HepG2 (cell line): ENCODE measurements around the gene CCDC57. TPM values are rescaled to one million over a fixed set of nuclear protein-coding genes. Genes with fewer than 3 reads are reported as not detected.

Experiments
- ARNT2 ChIP-seq: sonication (generic); formaldehyde crosslinking; IDR thresholded peaks from 2 replicates; pipeline ENCODE4 v1.8.0; 2022; ENCODE audit warnings: mild to moderate bottlenecking, low read depth, missing genetic modification reagents, moderate library complexity
- BATF2 ChIP-seq: sonication (generic); formaldehyde crosslinking; IDR thresholded peaks from 2 replicates; pipeline ENCODE4 v1.8.0; 2022; ENCODE audit warnings: mild to moderate bottlenecking, missing genetic modification reagents, moderate library complexity
- BRF2 ChIP-seq: sonication (generic); formaldehyde crosslinking; IDR thresholded peaks from 2 replicates; pipeline ENCODE4 v1.8.1; 2022; ENCODE audit warnings: mild to moderate bottlenecking, missing genetic modification reagents
- CAMTA2 ChIP-seq: sonication (generic); formaldehyde crosslinking; IDR thresholded peaks from 2 replicates; pipeline ENCODE4 v1.4.0; 2020; ENCODE audit warnings: mild to moderate bottlenecking, missing genetic modification reagents, borderline replicate concordance
- GPN1 ChIP-seq: sonication (generic); formaldehyde crosslinking; IDR thresholded peaks from 2 replicates; pipeline ENCODE4 v1.5.1; 2020; ENCODE audit warnings: missing genetic modification reagents, borderline replicate concordance
- HNRNPL ChIP-seq: fragments of 200-400 bp; formaldehyde crosslinking; IDR thresholded peaks from 2 replicates; pipeline ENCODE4 v1.6.1; 2017; ENCODE audit warnings: mild to moderate bottlenecking, low read depth, low read length
- IRX3 ChIP-seq: sonication (generic); formaldehyde crosslinking; IDR thresholded peaks from 2 replicates; pipeline ENCODE4 v1.8.1; 2023; ENCODE audit warnings: mild to moderate bottlenecking, low read depth, missing genetic modification reagents, borderline replicate concordance
- KLF11 ChIP-seq: IDR thresholded peaks from 2 replicates; pipeline ENCODE4 v1.6.1; 2016; ENCODE audit warnings: missing compliant biosample characterization
- MNT ChIP-seq: fragments of 450-650 bp; IDR thresholded peaks from 2 replicates; pipeline ENCODE4 v1.6.1; 2016
- MTA1 ChIP-seq: sonication (generic); formaldehyde crosslinking; IDR thresholded peaks from 2 replicates; pipeline ENCODE4 v1.4.0; 2020; ENCODE audit warnings: missing genetic modification reagents, mild to moderate bottlenecking, borderline replicate concordance
- MXD3 ChIP-seq: IDR thresholded peaks from 2 replicates; pipeline ENCODE4 v1.6.1; 2016; ENCODE audit warnings: mild to moderate bottlenecking, missing biosample characterization, missing genetic modification reagents
- MZF1 ChIP-seq: sonication (generic); formaldehyde crosslinking; IDR thresholded peaks from 2 replicates; pipeline ENCODE4 v1.8.1; 2023; ENCODE audit warnings: mild to moderate bottlenecking, missing genetic modification reagents, borderline replicate concordance
- NR2F6 ChIP-seq, 2 experiments: IDR thresholded peaks; 2 replicates each; pipeline ENCODE4 v1.6.1; 2016; ENCODE audit warnings: antibody characterized with exemption in 1 of 2, mild to moderate bottlenecking in 1 of 2
- RBAK ChIP-seq: sonication (generic); formaldehyde crosslinking; IDR thresholded peaks from 2 replicates; pipeline ENCODE4 v1.5.1; 2020; ENCODE audit warnings: mild to moderate bottlenecking, missing genetic modification reagents
- SAP130 ChIP-seq: IDR thresholded peaks from 2 replicates; pipeline ENCODE4 v1.6.1; 2016; ENCODE audit warnings: low read depth
- TCF12 ChIP-seq, 2 experiments: fragments of 450-650 bp in 1 of 2; sonication (generic) in 1 of 2; formaldehyde crosslinking in 1 of 2; IDR thresholded peaks; 2 replicates each; pipeline versions ENCODE4 v1.6.1 to v1.8.0; 2017 to 2022; ENCODE audit warnings: antibody characterized with exemption in 1 of 2, mild to moderate bottlenecking in 1 of 2, missing genetic modification reagents in 1 of 2, moderate library complexity in 1 of 2
- ZEB1 ChIP-seq: IDR thresholded peaks from 2 replicates; pipeline ENCODE4 v1.6.1; 2012; ENCODE audit warnings: mild to moderate bottlenecking, low read depth, inconsistent platforms; ENCODE audit not compliant: insufficient replicate concordance
- ZNF263 ChIP-seq: sonication (generic); formaldehyde crosslinking; IDR thresholded peaks from 2 replicates; pipeline ENCODE4 v1.4.0; 2020; ENCODE audit warnings: missing genetic modification reagents
- ZNF773 ChIP-seq: sonication (generic); formaldehyde crosslinking; IDR thresholded peaks from 2 replicates; pipeline ENCODE4 v1.4.0; 2020; ENCODE audit warnings: missing genetic modification reagents, borderline replicate concordance
- ZNF777 ChIP-seq: sonication (generic); formaldehyde crosslinking; IDR thresholded peaks from 2 replicates; pipeline ENCODE4 v1.4.0; 2020; ENCODE audit warnings: missing genetic modification reagents
- ZNF782 ChIP-seq: sonication (generic); formaldehyde crosslinking; IDR thresholded peaks from 2 replicates; pipeline ENCODE4 v1.4.0; 2020; ENCODE audit warnings: missing genetic modification reagents, mild to moderate bottlenecking, borderline replicate concordance
- ZNF883 ChIP-seq: sonication (generic); formaldehyde crosslinking; IDR thresholded peaks from 2 replicates; pipeline ENCODE4 v1.5.1; 2020; ENCODE audit warnings: mild to moderate bottlenecking, missing genetic modification reagents; ENCODE audit errors: not compliant biosample characterization
- polyA plus RNA-seq, 8 experiments: library from polyadenylated mRNA; depleted of rRNA in 3 of 8; stranded (reverse) in 7 of 8; unstranded in 1 of 8; fragments of >200 nt; fragmentation: Illumina TruSeq in 4 of 8; extraction: Trizol in 4 of 8; gene quantifications; 2 replicates each; pipeline versions ENCODE4 v1.2.1 to v1.2.3, GENCODE V29; 2011 to 2016; ENCODE audit warnings: low read depth in 4 of 8, missing spikeins in 1 of 8, mixed read lengths in 1 of 8; ENCODE audit not compliant: insufficient read depth in 1 of 8
- total RNA-seq, 5 experiments: library from RNA; depleted of rRNA; stranded (reverse); fragments of >200 nt; fragmentation: Illumina TruSeq; extraction: Trizol; gene quantifications; 2 replicates each; pipeline ENCODE4 v1.2.3, GENCODE V29; 2016; ENCODE audit warnings: low read depth in 1 of 5

The CCDC57 gene
- total and polyA plus RNA-seq, 2 of the 13 experiments (the other 11 are each of a cell fraction or from before 2014, with no cell fraction given): 59.3 to 59.9 TPM

GRCh38 chr17:82217530-82218204 lies 5.0 kb upstream of the CCDC57 start (continued):
- TF ChIP-seq NR2F6 (IDR thresholded peaks at IDR 0.05) (no peak; the same call in 1 of the 2 replicates), NR2F6 (CRISPR knock-in tag; IDR thresholded peaks at IDR 0.05) (peak; percentile 92), RBAK (CRISPR knock-in tag) (no peak), BRF2 (CRISPR knock-in tag) (no peak), ZNF883 (CRISPR knock-in tag) (no peak), MXD3 (CRISPR knock-in tag) (peak; percentile 87), MNT (no peak), KLF11 (CRISPR knock-in tag) (peak; percentile 87), ZNF263 (peak; percentile 59; the same call in 1 of the 2 replicates), ZNF773 (CRISPR knock-in tag) (no peak; the same call in 1 of the 2 replicates), SAP130 (CRISPR knock-in tag) (peak; percentile 87), TCF12 (IDR thresholded peaks at IDR 0.05) (no peak), TCF12 (CRISPR knock-in tag; IDR thresholded peaks at IDR 0.05) (peak; percentile 83; the same call in 1 of the 2 replicates), MZF1 (CRISPR knock-in tag) (peak; percentile 93), ZNF782 (CRISPR knock-in tag) (no peak; the same call in 1 of the 2 replicates), ZEB1 (no peak), HNRNPL (peak; percentile 95), CAMTA2 (CRISPR knock-in tag) (peak; percentile 54; the same call in 1 of the 2 replicates), ZNF777 (CRISPR knock-in tag) (peak; percentile 58), GPN1 (CRISPR knock-in tag) (peak; percentile 83; the same call in 1 of the 2 replicates), BATF2 (peak; percentile 83; the same call in 1 of the 2 replicates), IRX3 (CRISPR knock-in tag) (no peak), MTA1 (CRISPR knock-in tag) (no peak), ARNT2 (CRISPR knock-in tag) (peak; percentile 71)
